ENCODE results near the gene OBP2A.

OBP2A gene

GRCh38 chr9:135555203-135555602, 9.3 kb downstream of the OBP2A start:
- TF ChIP-seq SIN3A (IDR thresholded peaks at IDR 0.05; ENCODE audit: borderline replicate concordance, insufficient read depth, low read length) (no peak), TAF1 (IDR thresholded peaks at IDR 0.05; ENCODE audit: borderline replicate concordance, insufficient read depth, low read length) (no peak), POLR2AphosphoS5 (IDR thresholded peaks at IDR 0.05; ENCODE audit: low read depth, low read length) (no peak), FOXP2 (optimal IDR thresholded peaks at IDR 0.05; ENCODE audit: borderline replicate concordance, extremely low read depth, extremely low read length, insufficient read depth) (no peak)
- TF ChIP-seq, protein P1, sequence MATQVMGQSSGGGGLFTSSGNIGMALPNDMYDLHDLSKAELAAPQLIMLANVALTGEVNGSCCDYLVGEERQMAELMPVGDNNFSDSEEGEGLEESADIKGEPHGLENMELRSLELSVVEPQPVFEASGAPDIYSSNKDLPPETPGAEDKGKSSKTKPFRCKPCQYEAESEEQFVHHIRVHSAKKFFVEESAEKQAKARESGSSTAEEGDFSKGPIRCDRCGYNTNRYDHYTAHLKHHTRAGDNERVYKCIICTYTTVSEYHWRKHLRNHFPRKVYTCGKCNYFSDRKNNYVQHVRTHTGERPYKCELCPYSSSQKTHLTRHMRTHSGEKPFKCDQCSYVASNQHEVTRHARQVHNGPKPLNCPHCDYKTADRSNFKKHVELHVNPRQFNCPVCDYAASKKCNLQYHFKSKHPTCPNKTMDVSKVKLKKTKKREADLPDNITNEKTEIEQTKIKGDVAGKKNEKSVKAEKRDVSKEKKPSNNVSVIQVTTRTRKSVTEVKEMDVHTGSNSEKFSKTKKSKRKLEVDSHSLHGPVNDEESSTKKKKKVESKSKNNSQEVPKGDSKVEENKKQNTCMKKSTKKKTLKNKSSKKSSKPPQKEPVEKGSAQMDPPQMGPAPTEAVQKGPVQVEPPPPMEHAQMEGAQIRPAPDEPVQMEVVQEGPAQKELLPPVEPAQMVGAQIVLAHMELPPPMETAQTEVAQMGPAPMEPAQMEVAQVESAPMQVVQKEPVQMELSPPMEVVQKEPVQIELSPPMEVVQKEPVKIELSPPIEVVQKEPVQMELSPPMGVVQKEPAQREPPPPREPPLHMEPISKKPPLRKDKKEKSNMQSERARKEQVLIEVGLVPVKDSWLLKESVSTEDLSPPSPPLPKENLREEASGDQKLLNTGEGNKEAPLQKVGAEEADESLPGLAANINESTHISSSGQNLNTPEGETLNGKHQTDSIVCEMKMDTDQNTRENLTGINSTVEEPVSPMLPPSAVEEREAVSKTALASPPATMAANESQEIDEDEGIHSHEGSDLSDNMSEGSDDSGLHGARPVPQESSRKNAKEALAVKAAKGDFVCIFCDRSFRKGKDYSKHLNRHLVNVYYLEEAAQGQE (IDR thresholded peaks at IDR 0.05; ENCODE audit: insufficient read depth in 1 of 2, low read depth in 2 of 2, low read length in 2 of 2) = no peak

GRCh38 chr9:135555910-135556309, 10.0 kb downstream of the OBP2A start:
- TF ChIP-seq FOXP2 (optimal IDR thresholded peaks at IDR 0.05; ENCODE audit: borderline replicate concordance, extremely low read depth, extremely low read length, insufficient read depth) (no peak), POLR2AphosphoS5 (IDR thresholded peaks at IDR 0.05; ENCODE audit: low read depth, low read length) (no peak), SIN3A (IDR thresholded peaks at IDR 0.05; ENCODE audit: borderline replicate concordance, insufficient read depth, low read length) (no peak), TAF1 (IDR thresholded peaks at IDR 0.05; ENCODE audit: borderline replicate concordance, insufficient read depth, low read length) (no peak)
- TF ChIP-seq, protein P1 (IDR thresholded peaks at IDR 0.05; ENCODE audit: insufficient read depth in 1 of 2, low read depth in 2 of 2, low read length in 2 of 2) = no peak

DNA sequence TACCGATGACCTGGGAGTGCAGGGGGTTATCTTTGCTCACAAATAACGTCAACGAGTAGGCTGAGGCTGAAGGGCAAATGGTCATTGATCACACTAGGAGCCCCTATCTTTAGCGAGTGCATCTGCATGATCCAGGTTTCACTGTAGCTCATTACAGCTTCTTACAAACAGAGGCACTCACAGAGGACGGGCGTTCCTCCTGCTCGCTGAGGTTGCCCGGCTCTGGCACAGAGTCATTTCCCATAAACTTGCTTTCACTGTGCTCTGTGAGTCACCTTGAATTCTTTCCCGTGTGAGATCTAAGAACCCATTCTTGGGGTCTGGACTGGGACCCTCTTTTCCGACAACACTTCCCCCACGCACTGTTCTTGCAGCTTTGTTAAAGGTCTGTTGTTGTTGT, 13.7 kb downstream of the OBP2A start:
- TF ChIP-seq POLR2AphosphoS5 (IDR thresholded peaks at IDR 0.05; ENCODE audit: low read depth, low read length) (no peak), TAF1 (IDR thresholded peaks at IDR 0.05; ENCODE audit: borderline replicate concordance, insufficient read depth, low read length) (no peak), FOXP2 (optimal IDR thresholded peaks at IDR 0.05; ENCODE audit: borderline replicate concordance, extremely low read depth, extremely low read length, insufficient read depth) (no peak), SIN3A (IDR thresholded peaks at IDR 0.05; ENCODE audit: borderline replicate concordance, insufficient read depth, low read length) (no peak)
- TF ChIP-seq, protein P1 (IDR thresholded peaks at IDR 0.05; ENCODE audit: insufficient read depth in 1 of 2, low read depth in 2 of 2, low read length in 2 of 2) = no peak

- TF ChIP-seq POLR2AphosphoS5 (IDR thresholded peaks at IDR 0.05; ENCODE audit: low read depth, low read length) = peak; percentile 73
- TF ChIP-seq, protein P1 (IDR thresholded peaks at IDR 0.05; ENCODE audit: insufficient read depth in 1 of 2, low read depth in 2 of 2, low read length in 2 of 2) = no peak
- no peak for TF ChIP-seq SIN3A (IDR thresholded peaks at IDR 0.05; ENCODE audit: borderline replicate concordance, insufficient read depth, low read length)
- no peak; the same call in 1 of the 2 replicates for TF ChIP-seq TAF1 (IDR thresholded peaks at IDR 0.05; ENCODE audit: borderline replicate concordance, insufficient read depth, low read length)
- no peak for TF ChIP-seq FOXP2 (optimal IDR thresholded peaks at IDR 0.05; ENCODE audit: borderline replicate concordance, extremely low read depth, extremely low read length, insufficient read depth)
These were observed 15.7 kb downstream of the OBP2A start, which contains the start of gene PAEP for GRCh38 chr9:135561391-135562234. TSS of gene PAEP (plus strand) at chr9:135561756.

Measured in PFSK-1 (cell line).